Uterus (tissue), 2 donors: Measurements from ENCODE around the gene SNTG2.

Experiments
- POLR2A ChIP-seq, 2 donors: fragments of 450-650 bp; IDR thresholded peaks; one replicate each; pipeline ENCODE4 v1.6.1; 2016; ENCODE audit warnings: antibody characterized with exemption in 2 of 2, mild to moderate bottlenecking in 1 of 2, moderate library complexity in 1 of 2
- TF ChIP-seq, protein P1 (sequence below), 4 experiments: fragments of 200-600 bp in 2 of 4; fragments of 450-650 bp in 2 of 4; sonication (generic) in 2 of 4; IDR thresholded peaks; one replicate each; pipeline ENCODE4 v1.5.1; 2016 to 2019; ENCODE audit warnings: antibody characterized with exemption in 4 of 4, mild to moderate bottlenecking in 2 of 4, moderate library complexity in 1 of 4

GRCh38 chr2:1254662-1255343, 304.2 kb downstream of the SNTG2 start:
- TF ChIP-seq, protein P1, sequence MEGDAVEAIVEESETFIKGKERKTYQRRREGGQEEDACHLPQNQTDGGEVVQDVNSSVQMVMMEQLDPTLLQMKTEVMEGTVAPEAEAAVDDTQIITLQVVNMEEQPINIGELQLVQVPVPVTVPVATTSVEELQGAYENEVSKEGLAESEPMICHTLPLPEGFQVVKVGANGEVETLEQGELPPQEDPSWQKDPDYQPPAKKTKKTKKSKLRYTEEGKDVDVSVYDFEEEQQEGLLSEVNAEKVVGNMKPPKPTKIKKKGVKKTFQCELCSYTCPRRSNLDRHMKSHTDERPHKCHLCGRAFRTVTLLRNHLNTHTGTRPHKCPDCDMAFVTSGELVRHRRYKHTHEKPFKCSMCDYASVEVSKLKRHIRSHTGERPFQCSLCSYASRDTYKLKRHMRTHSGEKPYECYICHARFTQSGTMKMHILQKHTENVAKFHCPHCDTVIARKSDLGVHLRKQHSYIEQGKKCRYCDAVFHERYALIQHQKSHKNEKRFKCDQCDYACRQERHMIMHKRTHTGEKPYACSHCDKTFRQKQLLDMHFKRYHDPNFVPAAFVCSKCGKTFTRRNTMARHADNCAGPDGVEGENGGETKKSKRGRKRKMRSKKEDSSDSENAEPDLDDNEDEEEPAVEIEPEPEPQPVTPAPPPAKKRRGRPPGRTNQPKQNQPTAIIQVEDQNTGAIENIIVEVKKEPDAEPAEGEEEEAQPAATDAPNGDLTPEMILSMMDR (IDR thresholded peaks at IDR 0.05) = no peak
- TF ChIP-seq POLR2A (IDR thresholded peaks at IDR 0.05) = no peak
